H9 (cell line): Measurements from ENCODE around the gene S100A2. TPM values are rescaled to one million over a fixed set of nuclear protein-coding genes. Genes with fewer than 3 reads are reported as not detected.

ENCODE experiments used
- DNase-seq: peaks from one replicate; pipeline ENCODE4 v3.0.0-alpha.2; 2017
- H2AFZ ChIP-seq: one replicate; pipeline ENCODE4 v1.6.1; 2013; ENCODE audit warnings: mild to moderate bottlenecking, low read length, control low read depth, moderate library complexity
- H2AK5ac ChIP-seq: 2 replicates; pipeline ENCODE4 v1.6.1; 2013; ENCODE audit warnings: low read length, control low read depth, mixed read lengths; ENCODE audit not compliant: insufficient read length
- H2BK120ac ChIP-seq: one replicate; pipeline ENCODE4 v1.6.1; 2013; ENCODE audit warnings: low read depth, mild to moderate bottlenecking, low read length, control low read depth, inconsistent platforms; ENCODE audit not compliant: poor library complexity, severe bottlenecking
- H2BK12ac ChIP-seq: 2 replicates; pipeline ENCODE4 v1.6.1; 2013; ENCODE audit warnings: low read length, control low read depth, mixed read lengths, low read depth; ENCODE audit not compliant: insufficient read length
- H2BK15ac ChIP-seq: 2 replicates; pipeline ENCODE4 v1.6.1; 2013; ENCODE audit warnings: low read depth, low read length, control low read depth
- H2BK20ac ChIP-seq: one replicate; pipeline ENCODE4 v1.6.1; 2013; ENCODE audit warnings: low read depth, mild to moderate bottlenecking, low read length, control low read depth, inconsistent platforms; ENCODE audit not compliant: poor library complexity, severe bottlenecking
- H2BK5ac ChIP-seq: 2 replicates; pipeline ENCODE4 v1.6.1; 2013; ENCODE audit warnings: low read length, control low read depth, mixed read lengths; ENCODE audit not compliant: insufficient read length
- H3K14ac ChIP-seq: 2 replicates; pipeline ENCODE4 v1.6.1; 2013; ENCODE audit warnings: low read length, control low read depth; ENCODE audit not compliant: insufficient read depth
- H3K18ac ChIP-seq: 2 replicates; pipeline ENCODE4 v1.6.1; 2013; ENCODE audit warnings: low read depth, mild to moderate bottlenecking, mixed read lengths, low read length, control low read depth; ENCODE audit not compliant: insufficient read length
- H3K23ac ChIP-seq: 2 replicates; pipeline ENCODE4 v1.6.1; 2013; ENCODE audit warnings: low read length, control low read depth, mixed read lengths, low read depth; ENCODE audit not compliant: insufficient read length
- H3K23me2 ChIP-seq: 2 replicates; pipeline ENCODE4 v1.6.1; 2013; ENCODE audit warnings: low read depth, mild to moderate bottlenecking, mixed read lengths, low read length, control low read depth; ENCODE audit not compliant: insufficient read length, poor library complexity, severe bottlenecking
- H3K27ac ChIP-seq: 2 replicates; pipeline ENCODE4 v1.5.1; 2013; ENCODE audit warnings: low read length, control low read depth, mixed read lengths, low read depth; ENCODE audit not compliant: insufficient read length
- H3K27me3 ChIP-seq: 2 replicates; pipeline ENCODE4 v1.6.1; 2013; ENCODE audit warnings: low read length, control low read depth, inconsistent platforms; ENCODE audit not compliant: insufficient read depth
- H3K4ac ChIP-seq: 2 replicates; pipeline ENCODE4 v1.6.1; 2013; ENCODE audit warnings: low read depth, mild to moderate bottlenecking, control low read depth, inconsistent platforms, low read length, moderate library complexity
- H3K4me1 ChIP-seq: 2 replicates; pipeline ENCODE4 v1.6.1; 2013; ENCODE audit warnings: low read length, control low read depth, inconsistent platforms; ENCODE audit not compliant: insufficient read depth
- H3K4me2 ChIP-seq: 2 replicates; pipeline ENCODE4 v1.6.1; 2013; ENCODE audit warnings: low read length, control low read depth, mixed read lengths; ENCODE audit not compliant: insufficient read length, insufficient read depth
- H3K56ac ChIP-seq: 2 replicates; pipeline ENCODE4 v1.6.1; 2013; ENCODE audit warnings: low read depth, mild to moderate bottlenecking, mixed read lengths, low read length, control low read depth; ENCODE audit not compliant: insufficient read length
- H3K79me1 ChIP-seq: 2 replicates; pipeline ENCODE4 v1.6.1; 2013; ENCODE audit warnings: low read depth, mild to moderate bottlenecking, moderate library complexity, low read length, control low read depth, inconsistent platforms; ENCODE audit not compliant: insufficient read depth, poor library complexity, severe bottlenecking
- H3K79me2 ChIP-seq: 2 replicates; pipeline ENCODE4 v1.6.1; 2013; ENCODE audit warnings: low read length, control low read depth, inconsistent platforms; ENCODE audit not compliant: insufficient read depth
- H3K9ac ChIP-seq: 2 replicates; pipeline ENCODE4 v1.6.1; 2013; ENCODE audit warnings: low read length, control low read depth, mixed read lengths; ENCODE audit not compliant: insufficient read length; ENCODE audit errors: extremely low read depth
- H3K9me3 ChIP-seq: one replicate; pipeline ENCODE4 v1.6.1; 2013; ENCODE audit warnings: low read depth, low read length, inconsistent platforms; ENCODE audit not compliant: control insufficient read depth
- H3T11ph ChIP-seq: one replicate; pipeline ENCODE4 v1.6.1; 2013; ENCODE audit warnings: mild to moderate bottlenecking, low read length, control low read depth, inconsistent platforms
- H4K20me1 ChIP-seq: one replicate; pipeline ENCODE4 v1.6.1; 2013; ENCODE audit not compliant: control insufficient read depth, insufficient read length, insufficient read depth
- H4K5ac ChIP-seq: 2 replicates; pipeline ENCODE4 v1.6.1; 2013; ENCODE audit warnings: low read depth, mild to moderate bottlenecking, mixed read lengths, low read length, control low read depth; ENCODE audit not compliant: insufficient read length
- H4K8ac ChIP-seq: replicated peaks from 2 replicates; pipeline ENCODE4 v1.6.1; 2013; ENCODE audit warnings: low read length, control low read depth, mixed read lengths, low read depth; ENCODE audit not compliant: insufficient read length
- H4K91ac ChIP-seq: 2 replicates; pipeline ENCODE4 v1.6.1; 2013; ENCODE audit warnings: low read depth, mild to moderate bottlenecking, moderate library complexity, mixed read lengths, low read length, control low read depth; ENCODE audit not compliant: insufficient read length
- H3K27ac Mint-ChIP-seq, 3 experiments: 2 replicates in 2 of 3; 3 replicates in 1 of 3; pipeline ENCODE4 v1.8.0; 2020 to 2021; ENCODE audit warnings: mixed read lengths in 3 of 3, mild to moderate bottlenecking in 1 of 3, moderate library complexity in 1 of 3
- H3K27me3 Mint-ChIP-seq: 2 replicates; pipeline ENCODE4 v1.8.0; 2021; ENCODE audit warnings: low read depth, mild to moderate bottlenecking, moderate library complexity, mixed read lengths
- H3K36me3 Mint-ChIP-seq, 3 experiments: 2 replicates in 2 of 3; 3 replicates in 1 of 3; pipeline ENCODE4 v1.8.0; 2020 to 2021; ENCODE audit warnings: low read depth in 3 of 3, mixed read lengths in 3 of 3; ENCODE audit not compliant: insufficient read depth in 1 of 3
- H3K4me1 Mint-ChIP-seq, 2 experiments: 2 replicates each; pipeline ENCODE4 v1.8.0; 2020; ENCODE audit warnings: mixed read lengths in 2 of 2
- H3K4me3 Mint-ChIP-seq, 2 experiments: 2 replicates in 1 of 2; 3 replicates in 1 of 2; pipeline ENCODE4 v1.8.0; 2020 to 2021; ENCODE audit warnings: mild to moderate bottlenecking in 2 of 2, mixed read lengths in 2 of 2, moderate library complexity in 1 of 2
- H3K9me3 Mint-ChIP-seq, 2 experiments: 2 replicates in 1 of 2; 3 replicates in 1 of 2; pipeline ENCODE4 v1.8.0; 2020; ENCODE audit warnings: mild to moderate bottlenecking in 2 of 2, mixed read lengths in 2 of 2, moderate library complexity in 1 of 2
- WGBS: extraction: QIAGEN DNeasy Blood & Tissue Kit; methylation state at CpG from one replicate; pipeline ENCODE4 v1.1.7; 2013; ENCODE audit warnings: missing lambda C conversion rate, low lambda C conversion rate, mixed read lengths; ENCODE audit not compliant: insufficient read length; ENCODE audit errors: extremely low coverage; 5-methylcytosine and 5-hydroxymethylcytosine counted together
- total RNA-seq: library from RNA; stranded (reverse); gene quantifications from 2 replicates; pipeline ENCODE4 v1.2.1, GENCODE V29; 2021
- TF ChIP-seq, protein P1 (sequence below): fragments of 200-600 bp; sonication (generic); conservative IDR thresholded peaks from 3 replicates; pipeline ENCODE4 v1.8.0; 2021; ENCODE audit warnings: antibody characterized with exemption, mild to moderate bottlenecking

The S100A2 gene
- total RNA-seq, 1 experiment from 2014 or later: 0.57 TPM

DNA sequence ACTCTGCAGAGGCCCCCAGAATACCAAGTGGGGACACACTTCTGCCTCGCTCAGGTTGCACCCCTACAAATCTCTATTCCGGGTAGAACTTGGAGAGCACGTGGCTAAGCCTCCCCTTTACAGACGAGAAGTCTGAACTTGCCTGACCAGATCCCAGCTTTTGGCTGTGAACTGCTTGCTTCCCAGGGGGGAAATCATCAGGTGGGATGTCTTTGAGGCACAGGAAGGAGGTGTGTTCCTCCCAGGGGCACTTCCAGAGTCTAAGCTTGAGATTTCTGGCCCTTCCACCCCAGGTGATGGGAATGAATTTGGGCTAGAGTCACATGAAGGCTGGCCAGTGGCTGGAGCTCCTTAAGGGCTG is 15.3 kb downstream of the S100A2 start:
- no peaks in the 10 kb centered on the region for H3K79me1 ChIP-seq
- TF ChIP-seq, protein P1, sequence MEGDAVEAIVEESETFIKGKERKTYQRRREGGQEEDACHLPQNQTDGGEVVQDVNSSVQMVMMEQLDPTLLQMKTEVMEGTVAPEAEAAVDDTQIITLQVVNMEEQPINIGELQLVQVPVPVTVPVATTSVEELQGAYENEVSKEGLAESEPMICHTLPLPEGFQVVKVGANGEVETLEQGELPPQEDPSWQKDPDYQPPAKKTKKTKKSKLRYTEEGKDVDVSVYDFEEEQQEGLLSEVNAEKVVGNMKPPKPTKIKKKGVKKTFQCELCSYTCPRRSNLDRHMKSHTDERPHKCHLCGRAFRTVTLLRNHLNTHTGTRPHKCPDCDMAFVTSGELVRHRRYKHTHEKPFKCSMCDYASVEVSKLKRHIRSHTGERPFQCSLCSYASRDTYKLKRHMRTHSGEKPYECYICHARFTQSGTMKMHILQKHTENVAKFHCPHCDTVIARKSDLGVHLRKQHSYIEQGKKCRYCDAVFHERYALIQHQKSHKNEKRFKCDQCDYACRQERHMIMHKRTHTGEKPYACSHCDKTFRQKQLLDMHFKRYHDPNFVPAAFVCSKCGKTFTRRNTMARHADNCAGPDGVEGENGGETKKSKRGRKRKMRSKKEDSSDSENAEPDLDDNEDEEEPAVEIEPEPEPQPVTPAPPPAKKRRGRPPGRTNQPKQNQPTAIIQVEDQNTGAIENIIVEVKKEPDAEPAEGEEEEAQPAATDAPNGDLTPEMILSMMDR: no peak
- no peaks in the 10 kb centered on the region for H4K20me1 ChIP-seq
- no peak overlapping the region for H2BK20ac ChIP-seq
- H3K79me2 ChIP-seq: no peaks in the 10 kb centered on the region
- H3K27ac ChIP-seq: no peak overlapping the region
- Mint-ChIP-seq H3K27ac (peak overlapping the region in 1 of 3 experiments; percentile 46; a peak in 1 of 7 replicates), H3K36me3 (no peaks in the 10 kb centered on the region), H3K27me3 (no peaks in the 10 kb centered on the region; the same call in 1 of the 2 replicates), H3K9me3 (no peaks in the 10 kb centered on the region), H3K4me1 (peaks cover 41 to 59% of the 10 kb centered on the region in 2 experiments), H3K4me3 (peak overlapping the region in 1 of 2 experiments; percentile 18; a peak in 1 of 5 replicates)
- no peak overlapping the region for H2AFZ ChIP-seq
- no peak overlapping the region for H3K56ac ChIP-seq
- H4K91ac ChIP-seq: no peak overlapping the region
- no peak overlapping the region for H2BK15ac ChIP-seq
- H3K23ac ChIP-seq: no peak overlapping the region
- no peak overlapping the region for H3K4ac ChIP-seq
- no peak overlapping the region for H2BK120ac ChIP-seq
- no peak overlapping the region for H4K5ac ChIP-seq
- H3K14ac ChIP-seq: peak overlapping the region; percentile 39
- no CpG with 5 or more reads among the region's 4 CpGs for WGBS
- no peak overlapping the region for H3K4me2 ChIP-seq
- no peak overlapping the region for H3K18ac ChIP-seq
- no peaks in the 10 kb centered on the region for H3K9me3 ChIP-seq
- H3K23me2 ChIP-seq: no peaks in the 10 kb centered on the region
- DNase-seq: no peak
- peaks cover under 1% of the 10 kb centered on the region; the same call in 1 of the 2 replicates for H3K4me1 ChIP-seq
- H3K27me3 ChIP-seq: no peaks in the 10 kb centered on the region
- no peak overlapping the region for H2BK5ac ChIP-seq
- H3T11ph ChIP-seq: no peak overlapping the region
- H3K9ac ChIP-seq: no peak overlapping the region
- no peak overlapping the region for H4K8ac ChIP-seq
- no peak overlapping the region for H2BK12ac ChIP-seq
- H2AK5ac ChIP-seq: no peak overlapping the region
